H1 (cell line): ENCODE data around the gene VWA5B2. TPM values are rescaled to one million over a fixed set of nuclear protein-coding genes. Genes with fewer than 3 reads are reported as not detected.

Source experiments
- CTCF ChIA-PET: fragments of 300-600 bp; sonication (Branson Sonifier 250); formaldehyde crosslinking; loops from one replicate; lab custom pipeline; 2021; ENCODE audit not compliant: partially characterized antibody; lab: Charles Lee
- POLR2A ChIA-PET: fragments of 300-600 bp; sonication (Branson Sonifier 250); formaldehyde crosslinking; loops from one replicate; lab custom pipeline; 2021; ENCODE audit warnings: inconsistent platforms; ENCODE audit not compliant: partially characterized antibody; lab: Charles Lee
- DNase-seq, 2 experiments: peaks; one replicate each; pipeline versions ENCODE4 v3.0.0 to v3.0.0-alpha.2; 2010 to 2022; ENCODE audit warnings: low spot score in 2 of 2, low read depth in 1 of 2, mixed read lengths in 1 of 2
- FAIRE-seq: peaks from 2 replicates; lab custom pipeline; 2011; peaks lifted over from hg19 to GRCh38; lab: Jason Lieb, UNC
- H2AFZ ChIP-seq: 2 replicates; pipeline ENCODE4 v1.8.1; 2012; ENCODE audit warnings: low read length, inconsistent platforms
- H2AK5ac ChIP-seq: 2 replicates; pipeline ENCODE4 v1.6.1; 2013; ENCODE audit warnings: low read depth, low read length
- H2BK120ac ChIP-seq: replicated peaks from 2 replicates; pipeline ENCODE3; 2013; ENCODE audit warnings: low read depth, low read length, inconsistent platforms
- H2BK12ac ChIP-seq: 2 replicates; pipeline ENCODE4 v1.6.1; 2013; ENCODE audit warnings: low read depth, low read length
- H2BK15ac ChIP-seq: 2 replicates; pipeline ENCODE4 v1.6.1; 2013; ENCODE audit warnings: low read length
- H2BK20ac ChIP-seq: 2 replicates; pipeline ENCODE4 v1.6.1; 2013; ENCODE audit warnings: low read length
- H2BK5ac ChIP-seq: 2 replicates; pipeline ENCODE4 v1.6.1; 2013; ENCODE audit warnings: low read depth, low read length
- H3K14ac ChIP-seq: 2 replicates; pipeline ENCODE4 v1.6.1; 2013; ENCODE audit warnings: inconsistent platforms; ENCODE audit not compliant: insufficient read length
- H3K18ac ChIP-seq: 2 replicates; pipeline ENCODE4 v1.6.1; 2013; ENCODE audit warnings: low read length; ENCODE audit errors: extremely low read depth
- H3K23ac ChIP-seq: 2 replicates; pipeline ENCODE4 v1.6.1; 2013; ENCODE audit warnings: inconsistent platforms; ENCODE audit not compliant: insufficient read length
- H3K23me2 ChIP-seq: 2 replicates; pipeline ENCODE4 v1.6.1; 2013; ENCODE audit warnings: low read depth, low read length
- H3K27ac ChIP-seq: 2 replicates; pipeline ENCODE4 v1.6.1; 2011; ENCODE audit warnings: low read depth, low read length, inconsistent platforms
- H3K27me3 ChIP-seq, 4 experiments: replicated peaks in 1 of 4; 1 replicate in 1 of 4; 2 replicates in 3 of 4; pipeline versions ENCODE4 v1.6.1 to v1.8.1; 2011 to 2013; ENCODE audit warnings: low read length in 3 of 4, mild to moderate bottlenecking in 3 of 4, inconsistent platforms in 2 of 4, mixed read lengths in 2 of 4, moderate library complexity in 1 of 4; ENCODE audit not compliant: control insufficient read depth in 3 of 4, insufficient read depth in 3 of 4; ENCODE audit errors: extremely low read depth in 1 of 4
- H3K36me3 ChIP-seq, 4 experiments: 2 replicates each; pipeline versions ENCODE4 v1.6.1 to v1.8.1; 2011 to 2013; ENCODE audit warnings: mild to moderate bottlenecking in 4 of 4, low read length in 3 of 4, moderate library complexity in 2 of 4, control low read depth in 1 of 4, inconsistent platforms in 1 of 4; ENCODE audit not compliant: insufficient read depth in 4 of 4, control insufficient read depth in 2 of 4
- H3K4ac ChIP-seq: replicated peaks from 2 replicates; pipeline ENCODE3; 2013; ENCODE audit warnings: low read length, low read depth, mixed read lengths, inconsistent platforms; ENCODE audit not compliant: insufficient read length
- H3K4me1 ChIP-seq, 4 experiments: replicated peaks in 1 of 4; 1 replicate in 1 of 4; 2 replicates in 3 of 4; pipeline versions ENCODE4 v1.6.1 to v1.8.1; 2011 to 2013; ENCODE audit warnings: low read length in 3 of 4, inconsistent platforms in 2 of 4, mixed read lengths in 1 of 4; ENCODE audit not compliant: insufficient read depth in 4 of 4, control insufficient read depth in 3 of 4
- H3K4me2 ChIP-seq, 2 experiments: 2 replicates each; pipeline versions ENCODE4 v1.6.1 to v1.8.1; 2011 to 2013; ENCODE audit warnings: low read depth in 2 of 2, low read length in 2 of 2, control low read depth in 1 of 2, inconsistent platforms in 1 of 2, mild to moderate bottlenecking in 1 of 2; ENCODE audit not compliant: insufficient read depth in 1 of 2
- H3K4me3 ChIP-seq, 4 experiments: fragments of 200-600, 300-600 bp in 1 of 4; sonication (generic), shearing (Covaris generic), sonication (Bioruptor Twin) in 1 of 4; 2 replicates each; pipeline versions ENCODE4 v1.5.1 to v1.8.1; 2011 to 2016; ENCODE audit warnings: low read length in 4 of 4, low read depth in 3 of 4, control low read depth in 2 of 4, inconsistent platforms in 2 of 4, mild to moderate bottlenecking in 2 of 4, mixed read lengths in 1 of 4, moderate library complexity in 1 of 4; ENCODE audit not compliant: insufficient read depth in 2 of 4; ENCODE audit errors: extremely low read depth in 1 of 4
- H3K56ac ChIP-seq: replicated peaks from 2 replicates; pipeline ENCODE3; 2013; ENCODE audit warnings: low read depth, mild to moderate bottlenecking, mixed read lengths, low read length, inconsistent platforms; ENCODE audit not compliant: insufficient read length
- H3K79me1 ChIP-seq: 2 replicates; pipeline ENCODE4 v1.6.1; 2013; ENCODE audit warnings: low read depth, low read length, control low read depth
- H3K79me2 ChIP-seq, 2 experiments: 2 replicates each; pipeline versions ENCODE4 v1.6.1 to v1.8.1; 2012 to 2013; ENCODE audit warnings: low read length in 2 of 2, mild to moderate bottlenecking in 2 of 2, inconsistent platforms in 1 of 2; ENCODE audit not compliant: insufficient read depth in 2 of 2, control insufficient read depth in 1 of 2
- H3K9ac ChIP-seq, 4 experiments: replicated peaks in 1 of 4; 1 replicate in 1 of 4; 2 replicates in 3 of 4; pipeline versions ENCODE4 v1.6.1 to v1.8.1; 2011 to 2013; ENCODE audit warnings: low read depth in 3 of 4, low read length in 3 of 4, control low read depth in 2 of 4, mild to moderate bottlenecking in 2 of 4, moderate library complexity in 2 of 4, inconsistent platforms in 1 of 4; ENCODE audit errors: extremely low read depth in 1 of 4
- H3K9me3 ChIP-seq, 2 experiments: 2 replicates each; pipeline versions ENCODE4 v1.6.1 to v1.8.1; 2012 to 2013; ENCODE audit warnings: mild to moderate bottlenecking in 2 of 2, moderate library complexity in 2 of 2, control low read depth in 1 of 2, inconsistent platforms in 1 of 2, low read depth in 1 of 2, low read length in 1 of 2, mixed read lengths in 1 of 2; ENCODE audit not compliant: insufficient read depth in 2 of 2
- H4K20me1 ChIP-seq, 2 experiments: replicated peaks in 1 of 2; 2 replicates each; pipeline versions ENCODE3 to v1.8.1; 2011 to 2013; ENCODE audit warnings: inconsistent platforms in 2 of 2, low read length in 2 of 2, mild to moderate bottlenecking in 1 of 2; ENCODE audit not compliant: insufficient read depth in 2 of 2, control insufficient read depth in 1 of 2
- H4K5ac ChIP-seq: 2 replicates; pipeline ENCODE4 v1.6.1; 2013; ENCODE audit warnings: low read length, low read depth, mixed read lengths, inconsistent platforms; ENCODE audit not compliant: insufficient read length
- H4K8ac ChIP-seq: 2 replicates; pipeline ENCODE4 v1.8.0; 2013; ENCODE audit warnings: mild to moderate bottlenecking, moderate library complexity, low read length, inconsistent platforms; ENCODE audit not compliant: insufficient read depth; ENCODE audit errors: extremely low read depth
- H4K91ac ChIP-seq: replicated peaks from 2 replicates; pipeline ENCODE3; 2013; ENCODE audit warnings: low read length, mixed read lengths, inconsistent platforms; ENCODE audit not compliant: insufficient read length
- NRF1 ChIP-seq: IDR thresholded peaks from 2 replicates; pipeline ENCODE4 v1.6.1; 2011; ENCODE audit warnings: mild to moderate bottlenecking, low read depth, low read length, improper control_type of control experiment
- SIN3A ChIP-seq, 2 experiments: IDR thresholded peaks in 1 of 2; conservative IDR thresholded peaks in 1 of 2; 2 replicates each; pipeline ENCODE4 v1.6.1; 2011 to 2012; ENCODE audit warnings: low read length in 2 of 2, improper control_type of control experiment in 1 of 2, low read depth in 1 of 2, mild to moderate bottlenecking in 1 of 2
- WGBS, 2 experiments: shearing (Covaris generic) in 1 of 2; methylation state at CpG; one replicate each; pipeline versions ENCODE4 v1.1.6 to v1.1.7; 2013 to 2015; ENCODE audit warnings: low lambda C conversion rate in 2 of 2, mixed read lengths in 2 of 2, inconsistent platforms in 1 of 2, low coverage in 1 of 2, missing lambda C conversion rate in 1 of 2; ENCODE audit not compliant: insufficient replicate concordance in 2 of 2, insufficient coverage in 1 of 2, insufficient read length in 1 of 2; ENCODE audit errors: extremely low coverage in 1 of 2, missing lambda C conversion rate in 1 of 2; 5-methylcytosine and 5-hydroxymethylcytosine counted together
- polyA plus RNA-seq, 7 experiments: library from polyadenylated mRNA; depleted of rRNA in 3 of 7; stranded (reverse) in 5 of 7; unstranded in 2 of 7; fragments of >200 nt in 5 of 7; fragments of 200-250 nt in 2 of 7; gene quantifications; 1 replicate in 5 of 7; 2 replicates in 1 of 7; 4 replicates in 1 of 7; pipeline versions ENCODE4 v1.2.1 to v1.2.3, GENCODE V29; 2011 to 2013; ENCODE audit warnings: missing spikeins in 2 of 7, mixed read lengths in 2 of 7
- total RNA-seq: library from RNA; stranded (reverse); fragmentation: NEBNext Ultra II Directional; extraction: Animal tissue kit (Norgen Biotek cat#: 25700); gene quantifications from 2 replicates; pipeline ENCODE4 v1.2.1, GENCODE V29; 2021

VWA5B2 gene
- total and polyA plus RNA-seq, 2 of the 8 experiments (the other 6 are each of a cell fraction or from before 2014, with no cell fraction given) = 0.53 to 0.56 TPM

- Histone ChIP-seq H2BK15ac (no peak overlapping the region), H3K79me1 (no peaks in the 10 kb centered on the region), H3K4ac (no peak overlapping the region), H2AK5ac (no peak overlapping the region), H3K4me2 (no peak overlapping the region), H3K9ac (no peak overlapping the region; a peak in 1 of 7 replicates), H3K4me1 (peaks cover 0 to under 1% (median 0%) of the 10 kb centered on the region in 4 experiments; a peak in 1 of 7 replicates), H3K23me2 (no peaks in the 10 kb centered on the region; the same call in 1 of the 2 replicates), H4K8ac (no peak overlapping the region), H3K4me3 (no peak overlapping the region), H3K14ac (no peak overlapping the region), H4K20me1 (peaks cover 10 to 11% of the 10 kb centered on the region in 2 experiments), H3K56ac (no peak overlapping the region), H2BK120ac (no peak overlapping the region), H3K27ac (no peak overlapping the region), H3K79me2 (no peaks in the 10 kb centered on the region), H3K36me3 (no peaks in the 10 kb centered on the region), H2AFZ (no peak overlapping the region), H3K27me3 (peaks cover 10 to 26% (median 21%) of the 10 kb centered on the region in 4 experiments), H4K91ac (no peak overlapping the region), H2BK20ac (no peak overlapping the region), H2BK12ac (no peak overlapping the region), H3K18ac (no peak overlapping the region), H4K5ac (no peak overlapping the region), H3K23ac (no peak overlapping the region), H2BK5ac (no peak overlapping the region), H3K9me3 (no peaks in the 10 kb centered on the region)
- DNase-seq (no peak), FAIRE-seq (no peak)
- ChIA-PET POLR2A (interaction anchor here (1.4 to 1.7 kb wide), 2 partner anchors 10 to 14 kb away, joined by 5 to 8 read pairs; partner anchors contain the start of gene EEF1AKMT4), CTCF (interaction anchor here (0.7 to 8.9 kb wide), 5 partner anchors 8 to 1483 kb away, joined by 3 to 183 read pairs (median 8); partner anchors contain the start of genes EEF1AKMT4 and VWA5B2)
- WGBS, 2 experiments = 80% methylated on average over 14 of the region's 14 CpGs; no CpG with 5 or more reads in 1 of the 2 experiments
- TF ChIP-seq SIN3A (conservative IDR thresholded peaks at IDR 0.05 in 1 of 2, IDR thresholded peaks at IDR 0.05 in 1 of 2; ENCODE audit: low read depth in 1 of 2, low read length in 2 of 2) (no peak), NRF1 (no peak)
Observed at GRCh38 chr3:184236033-184236410, 6.6 kb downstream of the VWA5B2 start.
